ENCODE data around the gene FBXO9. TPM values are rescaled to one million over a fixed set of nuclear protein-coding genes. Genes with fewer than 3 reads are reported as not detected.
A peak's percentile ranks its signal among the peaks of the same experiment; 100 is the strongest.
"Not testable (repeated sequence)": the region's sequence is repeated elsewhere in the genome, so short reads cannot be mapped to it uniquely, and the experiment has no call there.

FBXO9 gene
- total RNA-seq, 1 donor from 2014 or later, result 72.5 TPM

DNA sequence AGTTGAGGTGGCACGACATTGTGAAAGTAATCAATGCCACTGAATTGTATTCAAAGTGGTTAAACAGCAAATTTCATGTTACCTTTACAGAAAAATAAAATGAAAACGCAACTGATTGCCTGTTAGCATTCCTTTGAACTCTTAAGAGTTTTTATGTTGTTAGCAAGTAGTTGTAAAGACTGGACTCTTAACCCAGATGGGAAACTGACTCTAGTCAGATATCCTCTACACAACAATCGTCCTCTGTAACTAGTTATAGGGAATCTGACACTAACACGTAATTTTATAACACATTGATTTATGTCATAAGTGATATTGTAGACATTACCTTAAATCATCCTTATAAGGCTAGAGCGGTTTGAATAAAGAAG lies 3.0 kb upstream of the FBXO9 start:
- Mint-ChIP-seq H3K9me3 (ENCODE audit: low read depth) (no peaks in the 10 kb centered on the region), H3K27ac (ENCODE audit: unreplicated experiment) (peak overlapping the region; percentile 87), H3K4me1 (ENCODE audit: low read depth) (peaks cover 54% of the 10 kb centered on the region), H3K27me3 (ENCODE audit: low read depth) (no peaks in the 10 kb centered on the region), H3K4me3 (ENCODE audit: unreplicated experiment) (peak overlapping the region; percentile 83), H3K36me3 (ENCODE audit: low read depth) (no peaks in the 10 kb centered on the region)
- TF ChIP-seq, protein P1, sequence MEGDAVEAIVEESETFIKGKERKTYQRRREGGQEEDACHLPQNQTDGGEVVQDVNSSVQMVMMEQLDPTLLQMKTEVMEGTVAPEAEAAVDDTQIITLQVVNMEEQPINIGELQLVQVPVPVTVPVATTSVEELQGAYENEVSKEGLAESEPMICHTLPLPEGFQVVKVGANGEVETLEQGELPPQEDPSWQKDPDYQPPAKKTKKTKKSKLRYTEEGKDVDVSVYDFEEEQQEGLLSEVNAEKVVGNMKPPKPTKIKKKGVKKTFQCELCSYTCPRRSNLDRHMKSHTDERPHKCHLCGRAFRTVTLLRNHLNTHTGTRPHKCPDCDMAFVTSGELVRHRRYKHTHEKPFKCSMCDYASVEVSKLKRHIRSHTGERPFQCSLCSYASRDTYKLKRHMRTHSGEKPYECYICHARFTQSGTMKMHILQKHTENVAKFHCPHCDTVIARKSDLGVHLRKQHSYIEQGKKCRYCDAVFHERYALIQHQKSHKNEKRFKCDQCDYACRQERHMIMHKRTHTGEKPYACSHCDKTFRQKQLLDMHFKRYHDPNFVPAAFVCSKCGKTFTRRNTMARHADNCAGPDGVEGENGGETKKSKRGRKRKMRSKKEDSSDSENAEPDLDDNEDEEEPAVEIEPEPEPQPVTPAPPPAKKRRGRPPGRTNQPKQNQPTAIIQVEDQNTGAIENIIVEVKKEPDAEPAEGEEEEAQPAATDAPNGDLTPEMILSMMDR (IDR thresholded peaks at IDR 0.05), result no peak
- no peak for DNase-seq (ENCODE audit: low spot score)

DNA sequence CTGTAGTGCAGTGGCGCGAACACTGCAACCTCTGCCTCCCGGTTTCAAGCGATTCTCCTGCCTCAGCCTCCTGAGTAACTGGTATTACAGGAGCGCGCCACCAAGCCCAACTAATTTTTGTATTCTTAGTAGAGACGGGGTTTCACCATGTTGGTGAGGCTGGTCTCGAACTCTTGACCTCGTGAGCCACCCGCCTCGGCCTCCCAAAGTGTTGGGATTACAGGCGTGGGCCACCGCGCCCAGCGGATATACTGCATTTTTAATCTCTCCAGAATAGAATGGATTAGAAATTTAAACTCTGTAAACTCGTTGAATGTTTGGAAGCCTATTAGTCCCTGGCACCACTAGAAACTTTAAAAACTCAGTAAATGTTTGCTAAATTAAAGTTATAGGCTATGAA lies 949 bp upstream of the FBXO9 start:
- not testable (repeated sequence) for H3K36me3 Mint-ChIP-seq (ENCODE audit: low read depth); H3K27me3 Mint-ChIP-seq (ENCODE audit: low read depth); DNase-seq (ENCODE audit: low spot score); H3K4me3 Mint-ChIP-seq (ENCODE audit: unreplicated experiment); H3K27ac Mint-ChIP-seq (ENCODE audit: unreplicated experiment); H3K9me3 Mint-ChIP-seq (ENCODE audit: low read depth)
- peaks cover 52% of the 10 kb centered on the region for H3K4me1 Mint-ChIP-seq (ENCODE audit: low read depth)

DNA sequence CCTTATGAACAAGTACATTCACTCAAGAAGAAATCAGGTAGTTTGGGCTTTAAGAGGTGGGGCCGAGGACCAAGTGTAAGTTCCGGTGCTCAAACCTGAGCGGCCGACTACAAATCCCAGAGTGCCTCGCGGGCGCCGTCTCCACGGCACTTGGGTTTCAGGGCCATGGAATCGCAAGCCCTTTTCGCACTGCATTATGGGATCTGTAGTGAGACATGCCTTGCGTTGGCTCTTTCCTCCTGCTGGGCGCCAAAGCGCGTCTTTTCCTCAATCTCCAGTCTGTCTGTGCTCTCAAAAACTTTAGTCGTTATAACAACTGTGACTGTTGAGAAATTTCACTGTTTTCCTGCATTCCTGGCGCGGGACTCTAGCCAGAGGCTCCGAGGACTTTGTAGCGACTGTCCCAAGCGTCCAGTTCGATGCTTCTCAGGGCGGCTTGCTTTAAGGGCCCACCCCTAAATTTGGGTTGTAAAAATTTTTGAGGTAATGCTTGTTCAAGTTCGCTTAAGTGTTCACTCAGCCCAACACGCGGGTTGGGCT lies 408 bp upstream of the FBXO9 start:
- Mint-ChIP-seq H3K27me3 (ENCODE audit: low read depth) (no peaks in the 10 kb centered on the region), H3K4me3 (ENCODE audit: unreplicated experiment) (peak overlapping the region; percentile 91), H3K9me3 (ENCODE audit: low read depth) (no peaks in the 10 kb centered on the region), H3K27ac (ENCODE audit: unreplicated experiment) (peak overlapping the region; percentile 98), H3K36me3 (ENCODE audit: low read depth) (no peaks in the 10 kb centered on the region), H3K4me1 (ENCODE audit: low read depth) (peaks cover 47% of the 10 kb centered on the region)
- peak; percentile 96 for DNase-seq (ENCODE audit: low spot score)
- TF ChIP-seq, protein P1 (IDR thresholded peaks at IDR 0.05), result peak; percentile 43

DNA sequence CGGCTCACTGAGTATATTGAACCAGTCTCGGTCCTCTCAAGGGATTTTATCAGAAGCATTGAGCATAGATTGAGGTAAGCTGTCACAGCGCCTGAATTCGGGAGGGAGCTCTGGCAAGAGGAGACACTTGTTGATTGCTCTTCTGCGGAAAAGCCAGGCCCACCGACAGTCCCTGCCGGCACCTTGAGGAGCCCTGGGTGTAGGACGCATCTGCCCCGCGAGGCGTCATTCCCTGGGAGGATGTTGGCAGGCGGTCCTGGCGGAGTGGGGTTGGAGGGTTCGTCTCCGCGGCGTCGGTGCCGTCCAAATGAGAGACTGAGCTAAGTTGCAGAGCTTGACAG lies 843 bp downstream of the FBXO9 start:
- no peak for DNase-seq (ENCODE audit: low spot score)
- Mint-ChIP-seq H3K4me1 (ENCODE audit: low read depth) (peaks cover 35% of the 10 kb centered on the region), H3K36me3 (ENCODE audit: low read depth) (no peaks in the 10 kb centered on the region), H3K27ac (ENCODE audit: unreplicated experiment) (peak overlapping the region; percentile 85), H3K9me3 (ENCODE audit: low read depth) (no peaks in the 10 kb centered on the region), H3K4me3 (ENCODE audit: unreplicated experiment) (peak overlapping the region; percentile 91), H3K27me3 (ENCODE audit: low read depth) (no peaks in the 10 kb centered on the region)
- TF ChIP-seq, protein P1 (IDR thresholded peaks at IDR 0.05), result no peak

DNA sequence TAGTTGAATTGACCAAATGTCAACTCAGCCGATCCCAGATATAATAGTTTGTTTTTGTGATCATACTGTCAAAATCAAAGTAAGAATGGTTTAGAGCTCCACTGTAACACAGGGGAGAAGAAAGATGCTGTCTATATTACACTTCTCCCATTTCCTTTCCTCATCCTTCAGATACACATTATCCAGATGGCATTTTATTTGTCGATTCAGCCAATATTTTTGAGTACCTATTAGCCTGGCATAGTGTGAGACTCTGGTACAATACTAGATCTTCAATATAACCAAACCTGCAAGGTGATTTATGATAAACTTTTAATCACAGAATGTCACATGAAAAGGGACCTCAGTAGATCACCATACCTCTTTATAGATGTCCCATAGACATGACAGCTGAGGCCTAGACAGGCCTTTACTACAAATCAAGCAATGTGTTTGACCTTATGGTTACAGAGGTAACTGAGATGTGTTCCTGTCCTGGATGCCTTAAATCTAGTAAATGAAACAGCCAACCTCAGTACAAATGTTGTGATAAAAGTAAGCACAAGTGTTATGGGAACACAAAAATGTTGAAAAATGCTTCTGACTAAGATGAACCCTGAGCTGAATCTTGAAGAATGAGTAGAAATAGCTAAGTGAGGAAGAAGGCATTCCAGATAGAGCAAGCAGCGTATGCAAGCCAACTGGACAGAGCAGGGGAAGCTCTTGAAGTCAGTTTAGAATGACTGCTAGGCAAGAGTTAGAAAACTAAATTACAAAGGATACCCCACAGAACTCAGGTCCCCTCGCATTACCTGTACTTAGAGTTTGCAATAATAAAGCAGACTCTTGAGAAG lies 1.9 kb downstream of the FBXO9 start:
- peak overlapping the region; percentile 91 for H3K4me3 Mint-ChIP-seq (ENCODE audit: unreplicated experiment)
- H3K27me3 Mint-ChIP-seq (ENCODE audit: low read depth), result no peaks in the 10 kb centered on the region
- no peaks in the 10 kb centered on the region for H3K9me3 Mint-ChIP-seq (ENCODE audit: low read depth)
- no peak for DNase-seq (ENCODE audit: low spot score)
- H3K36me3 Mint-ChIP-seq (ENCODE audit: low read depth), result no peaks in the 10 kb centered on the region
- peaks cover 32% of the 10 kb centered on the region for H3K4me1 Mint-ChIP-seq (ENCODE audit: low read depth)
- peak overlapping the region; percentile 10 for H3K27ac Mint-ChIP-seq (ENCODE audit: unreplicated experiment)
- TF ChIP-seq, protein P1 (IDR thresholded peaks at IDR 0.05), result no peak

All from chondrocyte (in vitro differentiated cells).